Pulmonary artery endothelial cell (primary cell): ENCODE measurements around the gene AKAP6. TPM values are rescaled to one million over a fixed set of nuclear protein-coding genes. Genes with fewer than 3 reads are reported as not detected.
"Not testable (repeated sequence)": the region's sequence is repeated elsewhere in the genome, so short reads cannot be mapped to it uniquely, and the experiment has no call there.

Experiments
- DNase-seq: peaks from one replicate; pipeline ENCODE4 v3.0.0-alpha.2; 2011; ENCODE audit warnings: low read depth, low spot score
- total RNA-seq: library from RNA; depleted of rRNA; stranded (reverse); fragments of >200 nt; gene quantifications from 2 replicates; pipeline ENCODE4 v1.2.3, GENCODE V29; 2014

Gene AKAP6
- total RNA-seq, 1 donor from 2014 or later: 0.26 TPM

DNA sequence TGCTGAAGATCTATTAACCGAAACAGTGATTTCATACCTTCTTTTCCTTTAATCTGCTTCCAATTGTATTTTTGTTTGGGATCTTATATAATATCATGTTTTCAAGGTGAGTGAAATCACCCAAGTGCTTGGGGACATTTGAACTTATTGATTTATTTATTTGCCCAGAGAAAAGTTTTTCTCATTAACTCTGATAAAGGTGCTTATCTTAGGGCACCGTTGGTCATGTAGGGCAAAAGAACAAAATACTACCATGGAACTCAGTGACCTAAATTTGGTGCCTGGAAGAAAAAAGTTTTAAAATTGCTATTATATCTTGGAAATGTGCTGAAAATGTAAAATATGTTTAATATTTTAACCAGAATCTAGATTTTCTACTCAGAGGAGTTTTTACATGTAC lies 402.2 kb downstream of the AKAP6 start:
- no peak for DNase-seq

DNA sequence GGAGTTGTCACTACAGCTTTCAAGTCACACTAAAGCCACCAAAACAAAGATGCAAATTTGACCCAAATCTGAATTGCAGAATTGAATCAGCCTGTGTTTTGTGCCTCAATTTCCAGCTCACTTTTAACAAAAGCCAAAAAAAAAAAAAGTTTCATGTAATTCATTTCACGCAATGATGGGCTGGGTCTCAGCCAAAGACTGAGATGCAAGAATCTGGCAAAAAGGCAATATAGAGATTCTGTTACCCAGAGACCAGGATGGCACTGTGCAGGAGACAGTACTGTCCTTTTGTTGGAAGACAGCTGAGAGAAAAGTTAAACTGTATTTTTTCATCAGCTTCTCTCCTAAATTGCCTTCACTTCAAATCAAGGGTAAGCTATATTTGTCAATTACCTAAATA lies 403.9 kb downstream of the AKAP6 start:
- no peak for DNase-seq

DNA sequence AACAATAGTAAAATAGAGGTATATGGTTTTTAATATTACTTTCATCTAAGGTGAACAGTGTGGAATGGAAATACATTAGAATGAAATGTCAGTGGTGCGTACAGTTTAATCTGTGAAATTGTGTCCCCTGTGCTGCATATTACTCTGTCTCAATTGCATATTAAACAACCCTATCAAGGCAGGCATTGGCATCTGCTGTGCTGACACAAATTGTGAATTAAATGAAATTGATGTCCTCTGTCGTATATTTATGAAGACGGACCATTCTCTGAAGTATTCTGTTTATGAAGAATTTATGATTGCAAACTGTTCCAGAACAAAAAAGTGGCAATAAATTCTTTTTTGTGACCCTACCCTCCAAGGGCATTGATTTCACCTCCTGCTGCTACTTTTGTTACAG lies 405.2 kb downstream of the AKAP6 start:
- DNase-seq: no peak

DNA sequence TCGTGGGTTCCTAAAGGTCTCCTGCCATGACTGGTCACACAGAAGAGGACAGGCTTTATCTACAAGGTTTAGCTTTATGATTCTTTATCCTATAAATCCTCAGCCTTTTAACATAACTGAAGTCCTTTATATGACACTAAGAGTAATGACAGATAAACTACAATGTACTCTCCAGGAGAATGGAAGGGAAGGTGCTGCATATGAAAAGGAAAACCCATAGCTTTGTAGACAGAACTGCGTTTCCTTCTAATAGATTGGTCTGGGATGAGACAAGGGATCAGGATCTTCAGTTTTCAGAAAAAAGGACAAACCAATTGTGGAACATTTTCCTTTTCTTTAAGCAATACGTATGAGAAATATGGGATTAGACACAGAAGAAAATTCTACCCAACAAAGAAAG lies 408.5 kb downstream of the AKAP6 start:
- DNase-seq: no peak

GRCh38 chr14:32738206-32738871 lies 409.2 kb downstream of the AKAP6 start:
- DNase-seq: no peak

DNA sequence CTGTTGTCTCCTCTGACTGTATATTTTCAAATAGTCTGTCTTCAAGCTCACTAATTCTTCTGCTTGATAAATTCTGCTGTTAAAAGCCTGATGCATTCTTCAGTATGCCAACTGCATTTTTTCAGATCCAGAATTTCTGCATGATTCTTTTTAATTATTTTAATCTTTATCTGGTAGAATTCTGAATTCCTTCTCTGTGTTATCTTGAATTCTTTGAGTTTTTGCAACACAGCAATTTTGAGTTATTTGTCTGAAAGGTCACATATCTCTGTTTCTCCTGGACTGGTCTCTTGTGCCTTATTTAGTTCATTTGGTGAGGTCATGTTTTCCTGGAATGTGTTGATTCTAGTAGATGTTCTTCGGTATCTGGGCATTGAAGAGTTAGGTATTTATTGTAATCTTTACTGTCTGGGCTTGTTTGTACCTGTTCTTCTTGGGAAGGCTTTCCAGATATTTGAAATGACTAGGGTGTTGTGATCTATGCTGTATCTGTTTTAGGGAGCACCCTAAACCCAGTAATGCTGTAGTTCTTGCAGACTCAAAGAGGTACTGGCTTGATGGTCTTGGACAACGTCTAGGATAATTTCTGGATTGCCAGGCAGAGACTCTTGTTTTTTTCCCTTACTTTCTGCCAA lies 415.8 kb downstream of the AKAP6 start:
- DNase-seq: no peak

- DNase-seq: no peak
Measured at GRCh38 chr14:32754209-32754608, 425.1 kb downstream of the AKAP6 start.

GRCh38 chr14:32756173-32756572 lies 427.1 kb downstream of the AKAP6 start:
- no peak for DNase-seq

DNA sequence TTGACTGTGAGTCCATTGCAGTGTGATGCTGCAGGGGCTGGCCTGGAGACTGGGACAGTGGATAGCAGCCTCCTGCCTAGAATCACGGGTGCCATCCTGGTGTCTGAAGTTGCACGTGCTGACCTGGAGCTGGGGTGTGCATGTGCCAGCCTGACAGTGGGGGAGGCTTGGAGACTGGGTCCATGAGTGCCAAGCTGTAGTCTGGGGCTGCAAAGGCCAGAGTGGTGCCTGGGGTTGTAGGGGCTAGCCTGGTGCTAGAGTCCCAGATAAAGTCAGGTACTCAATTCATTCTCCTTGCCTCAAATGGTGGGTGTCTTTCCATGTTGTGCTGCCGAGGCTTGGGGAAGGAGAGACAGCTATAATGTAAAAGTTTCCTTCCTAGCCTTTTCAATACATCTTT lies 427.7 kb downstream of the AKAP6 start:
- no peak for DNase-seq

- DNase-seq: no peak
Measured at GRCh38 chr14:32757568-32757967, 428.5 kb downstream of the AKAP6 start.

DNA sequence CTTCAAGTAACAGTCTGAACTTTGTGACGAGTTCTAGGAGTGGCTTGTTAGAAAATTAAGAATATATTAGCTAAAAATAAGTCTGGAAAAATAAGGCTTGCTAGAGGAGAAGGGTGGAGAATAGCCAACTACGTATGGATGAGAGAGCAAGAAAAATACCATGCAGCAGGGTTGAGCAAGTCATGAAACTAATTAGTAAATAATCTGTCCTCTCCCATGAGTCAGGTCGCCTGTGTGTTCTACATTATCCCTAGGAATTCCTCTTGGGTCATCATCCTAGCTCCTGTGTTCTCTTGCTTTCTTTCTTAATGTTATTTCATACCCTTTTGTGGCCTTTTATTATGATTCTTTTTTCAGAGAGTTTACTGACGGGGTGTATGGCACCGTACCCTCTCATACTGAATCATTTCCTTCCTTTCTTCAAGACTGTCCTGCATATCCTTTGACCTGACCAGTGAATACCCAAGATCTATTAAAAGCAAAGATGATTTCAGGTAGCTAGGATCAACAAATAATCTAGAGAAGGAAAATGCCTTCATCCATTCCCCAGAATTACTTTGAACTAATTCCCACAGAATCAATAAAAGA lies 432.4 kb downstream of the AKAP6 start:
- no peak for DNase-seq

- no peak for DNase-seq
Measured at GRCh38 chr14:32762886-32763285, 433.8 kb downstream of the AKAP6 start.

GRCh38 chr14:32763673-32764072 lies 434.6 kb downstream of the AKAP6 start:
- no peak for DNase-seq

DNA sequence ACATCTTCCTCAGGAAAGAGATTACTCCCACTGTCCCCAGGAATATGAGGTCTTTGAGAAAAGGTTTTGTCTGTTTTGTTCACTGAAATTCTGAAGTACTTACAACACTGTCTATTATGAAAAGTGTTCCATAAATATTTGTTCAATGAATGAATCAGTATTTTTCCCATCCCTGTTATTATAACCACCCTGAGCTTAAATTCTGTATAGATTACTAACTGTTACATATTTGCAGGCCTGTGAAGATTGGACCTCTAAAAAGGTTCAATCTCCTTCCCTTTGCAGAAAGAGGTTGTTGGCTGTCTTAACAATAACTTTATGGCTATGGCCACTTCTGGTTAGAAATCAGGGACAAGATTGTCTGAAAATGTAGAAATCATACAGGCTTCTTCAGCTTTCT lies 435.0 kb downstream of the AKAP6 start:
- DNase-seq: no peak

- no peak for DNase-seq
Measured at GRCh38 chr14:32770422-32770821, 441.3 kb downstream of the AKAP6 start.

DNA sequence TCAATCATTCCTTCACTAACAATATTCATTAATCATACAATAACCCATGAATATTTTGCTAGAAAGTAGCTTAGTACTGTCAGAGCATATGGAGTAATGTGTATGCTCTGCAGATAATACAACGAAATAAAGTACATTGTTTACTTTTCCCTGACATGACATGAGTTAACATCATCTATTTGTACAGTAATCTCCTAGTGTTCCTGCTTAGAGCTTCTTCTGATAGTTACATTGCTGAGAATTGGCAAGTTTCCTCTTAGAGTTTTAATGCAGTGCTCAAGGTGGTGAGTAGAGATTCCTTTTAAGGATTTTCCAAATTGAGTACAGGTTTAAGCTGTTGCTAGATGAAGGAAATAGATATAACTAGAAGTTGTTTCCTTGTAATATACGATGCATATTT lies 445.1 kb downstream of the AKAP6 start:
- no peak for DNase-seq

DNA sequence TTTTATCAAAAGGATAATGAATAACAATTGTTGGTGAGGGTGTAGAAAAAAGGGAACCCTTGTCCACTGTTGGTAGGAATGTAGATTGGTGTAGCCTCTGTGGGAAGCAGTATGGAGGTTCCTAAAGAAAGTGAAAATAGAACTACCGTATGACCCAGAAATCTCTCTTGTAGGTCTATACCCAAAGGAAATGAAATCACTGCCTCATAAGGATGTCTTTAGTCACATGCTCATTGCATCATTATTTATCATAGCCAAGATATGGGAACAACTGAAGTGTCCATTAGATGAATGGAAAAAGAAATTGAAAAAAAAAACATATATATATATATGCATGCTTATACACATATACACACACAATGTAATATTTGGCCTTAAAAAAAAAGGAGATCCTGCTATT lies 450.7 kb downstream of the AKAP6 start:
- no peak for DNase-seq

- DNase-seq: no peak
Measured at GRCh38 chr14:32784405-32784804, 455.3 kb downstream of the AKAP6 start.

GRCh38 chr14:32785585-32785984 lies 456.5 kb downstream of the AKAP6 start:
- no peak for DNase-seq

DNA sequence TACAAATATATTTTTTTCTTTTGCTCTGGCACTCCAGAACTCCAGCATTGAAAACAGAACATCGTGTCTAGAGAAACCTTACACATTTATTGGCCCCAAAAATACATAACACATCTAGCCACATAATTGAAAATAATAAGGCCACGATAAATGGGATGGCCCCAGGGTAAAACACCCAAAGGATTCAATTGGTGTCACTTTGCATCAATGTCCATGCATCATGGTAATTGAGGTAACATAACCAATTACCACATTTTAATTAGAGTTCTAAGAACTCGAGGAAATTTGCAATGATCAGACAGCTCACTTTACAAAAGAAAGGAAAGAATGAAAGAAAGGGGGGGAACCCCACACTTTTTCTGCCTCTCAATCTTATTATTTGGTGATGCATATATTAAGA lies 457.8 kb downstream of the AKAP6 start:
- no peak for DNase-seq

GRCh38 chr14:32793033-32793432 lies 463.9 kb downstream of the AKAP6 start:
- DNase-seq: not testable (repeated sequence)

- DNase-seq: no peak
Measured at GRCh38 chr14:32800320-32800719, 471.2 kb downstream of the AKAP6 start.

DNA sequence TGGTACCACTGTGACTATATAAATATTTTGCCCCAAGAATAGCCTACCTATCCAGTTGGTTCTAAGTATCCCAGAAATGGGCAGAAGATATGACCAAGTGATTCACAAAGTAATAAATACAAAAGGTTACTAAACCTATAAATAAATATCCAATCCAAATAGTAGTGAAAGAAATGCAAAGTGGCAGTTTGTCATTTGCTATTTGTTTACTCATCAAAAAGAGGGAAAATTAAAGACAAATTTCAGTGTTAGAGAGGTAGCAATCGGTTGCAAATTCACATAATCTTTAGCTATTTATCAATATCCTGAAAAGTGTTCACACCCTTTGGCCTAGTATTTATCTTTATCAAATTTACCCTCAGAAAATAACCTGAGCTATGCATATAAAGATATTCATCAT lies 473.2 kb downstream of the AKAP6 start:
- DNase-seq: no peak
